ENCODE results near the gene TH. TPM values are rescaled to one million over a fixed set of nuclear protein-coding genes. Genes with fewer than 3 reads are reported as not detected.

TH gene
- total RNA-seq, 2 donors from 2014 or later: not detected

DNA sequence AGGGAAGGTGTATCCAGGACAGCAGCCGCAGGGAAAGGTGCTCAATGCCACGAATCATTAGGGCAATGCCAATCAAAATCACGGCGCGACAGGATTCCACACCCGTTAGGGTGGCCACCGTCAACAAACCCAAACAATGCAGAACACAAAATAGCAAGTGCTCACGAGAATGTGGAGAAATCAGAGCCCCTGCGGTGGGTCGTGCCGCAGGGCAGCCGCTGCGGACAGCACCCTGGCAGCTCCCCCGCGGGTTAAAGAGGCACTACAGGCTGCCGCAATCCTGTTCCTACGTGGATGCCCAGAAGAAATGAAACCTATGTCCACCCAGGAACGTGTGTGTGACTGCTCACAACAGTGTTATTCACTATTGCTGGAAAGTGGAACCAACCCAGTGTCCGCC, 17.1 kb upstream of the TH start:
- no peaks in the 10 kb centered on the region for H3K9me3 ChIP-seq
- no peak overlapping the region for H3K27ac ChIP-seq
- H3K4me1 ChIP-seq: no peaks in the 10 kb centered on the region
- no peaks in the 10 kb centered on the region for H3K36me3 ChIP-seq
- DNase-seq (ENCODE audit: low spot score): no peak
- TF ChIP-seq, protein P1, sequence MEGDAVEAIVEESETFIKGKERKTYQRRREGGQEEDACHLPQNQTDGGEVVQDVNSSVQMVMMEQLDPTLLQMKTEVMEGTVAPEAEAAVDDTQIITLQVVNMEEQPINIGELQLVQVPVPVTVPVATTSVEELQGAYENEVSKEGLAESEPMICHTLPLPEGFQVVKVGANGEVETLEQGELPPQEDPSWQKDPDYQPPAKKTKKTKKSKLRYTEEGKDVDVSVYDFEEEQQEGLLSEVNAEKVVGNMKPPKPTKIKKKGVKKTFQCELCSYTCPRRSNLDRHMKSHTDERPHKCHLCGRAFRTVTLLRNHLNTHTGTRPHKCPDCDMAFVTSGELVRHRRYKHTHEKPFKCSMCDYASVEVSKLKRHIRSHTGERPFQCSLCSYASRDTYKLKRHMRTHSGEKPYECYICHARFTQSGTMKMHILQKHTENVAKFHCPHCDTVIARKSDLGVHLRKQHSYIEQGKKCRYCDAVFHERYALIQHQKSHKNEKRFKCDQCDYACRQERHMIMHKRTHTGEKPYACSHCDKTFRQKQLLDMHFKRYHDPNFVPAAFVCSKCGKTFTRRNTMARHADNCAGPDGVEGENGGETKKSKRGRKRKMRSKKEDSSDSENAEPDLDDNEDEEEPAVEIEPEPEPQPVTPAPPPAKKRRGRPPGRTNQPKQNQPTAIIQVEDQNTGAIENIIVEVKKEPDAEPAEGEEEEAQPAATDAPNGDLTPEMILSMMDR (IDR thresholded peaks at IDR 0.05): no peak
- no peak overlapping the region for H3K4me3 ChIP-seq
- no peaks in the 10 kb centered on the region for H3K27me3 ChIP-seq

DNA sequence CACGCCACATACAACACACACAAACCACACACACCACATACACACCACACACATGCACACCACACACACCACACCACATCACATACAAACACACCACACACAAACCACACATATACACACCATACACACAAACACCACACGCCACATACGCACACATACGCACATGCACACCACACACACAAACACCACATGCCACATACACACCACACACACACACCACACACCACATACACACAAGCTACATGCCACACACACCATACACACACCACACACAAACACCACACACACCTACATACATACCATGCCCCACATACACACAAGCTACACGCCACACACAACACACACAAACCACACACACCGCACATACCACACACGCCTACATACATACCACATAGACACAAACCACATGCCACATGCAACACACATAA, 15.7 kb upstream of the TH start:
- H3K4me3 ChIP-seq: no peak overlapping the region
- DNase-seq (ENCODE audit: low spot score): no peak
- H3K27ac ChIP-seq: no peak overlapping the region
- no peaks in the 10 kb centered on the region for H3K36me3 ChIP-seq
- H3K9me3 ChIP-seq: no peaks in the 10 kb centered on the region
- H3K27me3 ChIP-seq: no peaks in the 10 kb centered on the region
- TF ChIP-seq, protein P1 (IDR thresholded peaks at IDR 0.05): no peak
- no peaks in the 10 kb centered on the region for H3K4me1 ChIP-seq

DNA sequence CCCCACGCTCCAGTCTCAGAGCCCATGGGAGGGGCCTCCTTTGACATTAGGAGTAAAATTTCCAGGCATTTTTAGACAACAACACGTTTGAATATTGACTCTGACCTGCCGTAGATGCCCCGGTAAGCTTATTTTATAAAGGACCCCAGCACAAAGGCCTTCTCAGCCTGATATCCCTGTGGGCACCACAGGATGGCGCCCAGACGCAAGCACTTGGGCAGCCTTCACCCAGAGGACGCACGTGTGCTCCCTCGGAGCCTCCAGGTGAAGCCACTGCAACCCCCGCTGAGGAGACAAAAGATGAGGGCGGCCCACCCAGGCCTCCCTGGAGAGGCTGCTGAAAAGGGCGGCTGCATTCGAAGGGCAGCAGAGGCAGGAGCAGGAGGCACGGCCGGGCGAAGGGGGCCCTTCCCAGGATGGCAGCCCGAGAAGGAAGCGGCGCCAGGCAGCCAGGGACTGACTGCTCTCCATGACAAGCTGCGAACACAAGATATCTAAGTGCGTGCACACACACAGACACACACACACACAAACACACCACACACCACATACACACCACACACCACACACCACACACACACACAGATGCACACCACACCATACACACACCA, 15.2 kb upstream of the TH start:
- Histone ChIP-seq H3K27ac (no peak overlapping the region), H3K4me1 (no peaks in the 10 kb centered on the region), H3K27me3 (no peaks in the 10 kb centered on the region), H3K4me3 (no peak overlapping the region), H3K9me3 (no peaks in the 10 kb centered on the region), H3K36me3 (no peaks in the 10 kb centered on the region)
- DNase-seq (ENCODE audit: low spot score): no peak
- TF ChIP-seq, protein P1 (IDR thresholded peaks at IDR 0.05): peak in 1 of 2 donors; percentile 65

DNA sequence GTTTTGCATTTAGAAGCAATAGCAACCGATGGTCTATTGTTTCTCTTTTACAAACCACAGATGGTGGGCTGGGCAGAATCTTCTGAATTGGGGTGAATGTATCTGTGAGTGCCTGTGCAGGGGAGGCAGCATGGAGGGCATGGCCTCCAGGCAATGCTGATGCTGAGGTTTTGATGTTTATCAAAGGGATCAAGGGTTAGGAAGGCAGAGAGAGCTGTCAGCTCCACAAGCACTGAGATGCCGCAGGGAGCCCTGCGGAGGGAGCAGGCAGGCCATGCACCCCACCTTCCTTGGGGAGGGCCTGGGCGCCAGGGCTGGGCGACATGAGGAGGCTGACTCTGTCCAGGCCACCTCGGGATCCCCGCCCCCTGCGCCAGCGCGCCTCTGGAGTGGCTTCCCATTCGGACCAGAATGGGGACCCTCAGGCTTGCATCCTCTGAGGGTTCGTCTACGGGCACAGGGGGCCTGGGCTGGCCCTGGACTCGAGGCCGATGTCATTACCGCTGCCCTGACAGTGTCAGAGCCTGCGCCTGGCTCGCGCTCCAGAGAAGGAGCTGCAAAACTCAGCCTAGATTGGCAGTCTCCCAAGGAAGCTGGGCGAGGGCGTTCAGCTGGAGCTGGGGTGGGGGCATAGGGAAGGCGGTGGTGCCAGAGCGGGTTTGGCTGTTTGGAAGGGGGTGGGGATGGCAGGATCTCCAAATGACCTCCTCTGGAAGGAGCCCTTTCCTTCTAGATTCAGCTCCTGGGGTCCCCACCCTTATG, 13.9 kb upstream of the TH start:
- H3K9me3 ChIP-seq: no peaks in the 10 kb centered on the region
- TF ChIP-seq, protein P1 (IDR thresholded peaks at IDR 0.05): no peak
- no peaks in the 10 kb centered on the region for H3K36me3 ChIP-seq
- no peaks in the 10 kb centered on the region for H3K4me1 ChIP-seq
- H3K27me3 ChIP-seq: no peaks in the 10 kb centered on the region
- no peak overlapping the region for H3K4me3 ChIP-seq
- no peak overlapping the region for H3K27ac ChIP-seq
- no peak for DNase-seq (ENCODE audit: low spot score)

DNA sequence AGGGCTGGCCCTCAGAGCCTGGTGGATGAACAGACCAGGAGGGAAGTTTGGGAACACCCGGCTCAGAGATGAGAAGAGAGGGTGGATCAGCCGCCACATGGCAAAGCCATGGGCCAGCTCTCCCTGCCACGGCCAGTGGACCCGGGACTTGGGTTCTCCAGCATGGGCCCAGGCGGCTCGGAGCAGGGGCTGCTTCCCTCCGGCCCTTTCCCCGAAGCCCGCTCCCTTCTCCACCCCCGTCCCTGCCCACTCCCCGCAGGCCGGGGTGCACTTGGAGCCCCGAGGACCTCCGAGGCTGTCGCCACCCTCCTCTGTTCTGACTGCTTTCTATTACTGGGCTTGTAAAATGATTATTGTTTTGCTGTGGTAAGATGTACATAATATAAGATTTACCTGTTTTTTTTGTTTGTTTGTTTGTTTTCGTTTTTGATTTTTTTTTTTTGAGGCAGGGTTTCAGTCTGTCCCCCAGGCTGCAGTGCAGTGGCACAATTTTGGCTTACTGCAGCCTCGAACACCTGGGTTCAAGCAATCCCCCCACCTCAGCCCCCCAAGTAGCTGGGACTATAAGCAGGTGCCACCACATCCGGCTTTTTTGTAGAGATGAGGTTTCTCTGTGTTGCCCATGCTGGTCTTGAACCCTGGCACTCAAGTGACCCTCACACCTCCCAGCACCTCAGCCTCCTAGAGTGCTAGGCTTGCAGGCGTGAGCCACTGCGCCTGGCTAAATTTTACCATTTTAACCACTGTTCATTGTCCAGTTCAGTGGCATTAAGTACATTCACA, 11.3 kb upstream of the TH start:
- Histone ChIP-seq H3K27ac (no peak overlapping the region), H3K4me3 (no peak overlapping the region), H3K27me3 (no peaks in the 10 kb centered on the region), H3K9me3 (no peaks in the 10 kb centered on the region), H3K4me1 (no peaks in the 10 kb centered on the region), H3K36me3 (no peaks in the 10 kb centered on the region)
- DNase-seq (ENCODE audit: low spot score): no peak
- TF ChIP-seq, protein P1 (IDR thresholded peaks at IDR 0.05): no peak

Data from right atrium auricular region (tissue), 2 donors.